Breast epithelium (tissue), 3 donors: ENCODE results near the gene RIMBP2.

Source experiments
- CTCF ChIP-seq, 3 donors: fragments of 450-650 bp; IDR thresholded peaks; one replicate each; pipeline ENCODE4 v1.5.1; 2016 to 2017; ENCODE audit warnings: antibody characterized with exemption in 3 of 3, mild to moderate bottlenecking in 3 of 3, moderate library complexity in 3 of 3
- POLR2A ChIP-seq: fragments of 450-650 bp; IDR thresholded peaks from one replicate; pipeline ENCODE4 v1.6.1; 2016; ENCODE audit warnings: antibody characterized with exemption, mild to moderate bottlenecking, moderate library complexity

GRCh38 chr12:130596241-130596640 lies 119.9 kb downstream of the RIMBP2 start:
- TF ChIP-seq CTCF (IDR thresholded peaks at IDR 0.05), result no peak
- TF ChIP-seq POLR2A, result no peak
